ENCODE results near the gene GLYATL2.

GLYATL2 gene, protein sequence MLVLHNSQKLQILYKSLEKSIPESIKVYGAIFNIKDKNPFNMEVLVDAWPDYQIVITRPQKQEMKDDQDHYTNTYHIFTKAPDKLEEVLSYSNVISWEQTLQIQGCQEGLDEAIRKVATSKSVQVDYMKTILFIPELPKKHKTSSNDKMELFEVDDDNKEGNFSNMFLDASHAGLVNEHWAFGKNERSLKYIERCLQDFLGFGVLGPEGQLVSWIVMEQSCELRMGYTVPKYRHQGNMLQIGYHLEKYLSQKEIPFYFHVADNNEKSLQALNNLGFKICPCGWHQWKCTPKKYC

GRCh38 chr11:58844361-58845005 lies at the start of gene GLYATL2:
Gene GLYATL2 (minus strand): TSS chr11:58844704. CDS start chr11:58839612, 5,092 bp downstream.
- no peak for DNase-seq (ENCODE audit: low spot score)

GRCh38 chr11:58893899-58894298 lies 49.4 kb upstream of the GLYATL2 start:
- no peak for DNase-seq (ENCODE audit: low spot score)

DNA sequence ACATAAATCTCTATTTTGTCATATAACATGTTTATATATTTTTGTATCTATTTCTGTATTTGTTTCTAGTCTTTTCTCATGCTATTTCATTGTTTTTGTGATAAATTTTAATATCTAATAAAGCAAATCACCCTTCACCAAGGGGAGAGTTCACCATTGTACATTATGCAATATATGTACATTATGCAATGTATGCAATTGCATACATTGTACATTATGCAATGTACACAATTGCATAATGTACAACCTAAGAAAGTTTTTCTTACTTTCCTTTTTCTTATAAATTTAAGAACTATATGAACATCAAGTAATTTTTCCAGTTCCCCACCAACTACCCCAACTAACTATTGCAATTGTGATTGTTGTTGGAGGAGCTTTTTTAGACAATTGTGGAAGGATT lies 44.1 kb upstream of the GLYATL2 start:
- no peak for DNase-seq (ENCODE audit: low spot score)

DNA sequence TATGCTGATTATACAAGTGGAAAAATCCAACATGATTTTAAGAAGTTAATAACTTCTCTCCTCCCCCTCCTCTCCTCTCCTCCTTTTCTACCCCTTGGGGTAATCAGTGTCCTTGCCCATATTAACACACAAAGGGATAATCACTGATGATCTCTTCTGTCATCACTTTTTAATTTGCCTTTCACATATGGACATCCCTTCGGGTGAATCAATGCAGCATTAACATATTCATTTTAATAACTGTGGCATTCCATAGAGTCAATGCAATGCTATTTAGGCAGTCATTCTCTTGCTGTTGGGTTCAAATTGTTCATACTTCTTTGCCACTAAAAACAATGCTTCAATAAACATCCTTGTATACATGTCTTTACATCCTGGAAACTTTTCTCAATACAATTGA lies 42.9 kb upstream of the GLYATL2 start:
- no peak for DNase-seq (ENCODE audit: low spot score)

DNA sequence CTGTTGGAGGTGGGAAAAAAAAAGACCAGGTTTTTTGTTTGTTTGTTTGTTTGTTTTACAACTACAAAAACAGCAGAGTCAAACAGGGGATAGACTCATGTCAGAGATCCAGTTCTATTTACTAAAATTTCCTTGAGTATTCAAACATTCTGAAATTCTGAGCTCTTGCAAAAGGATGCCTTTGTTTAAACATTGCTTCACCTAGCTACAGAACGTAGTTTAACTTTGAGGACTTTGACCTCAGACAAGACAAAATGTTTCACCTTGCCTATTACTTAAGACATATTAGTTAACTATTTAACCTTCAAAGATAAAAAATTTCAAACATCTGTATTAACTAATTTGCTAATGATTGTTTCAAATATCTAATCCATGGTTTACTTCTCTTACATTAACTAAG lies 36.1 kb upstream of the GLYATL2 start:
- no peak for DNase-seq (ENCODE audit: low spot score)

DNA sequence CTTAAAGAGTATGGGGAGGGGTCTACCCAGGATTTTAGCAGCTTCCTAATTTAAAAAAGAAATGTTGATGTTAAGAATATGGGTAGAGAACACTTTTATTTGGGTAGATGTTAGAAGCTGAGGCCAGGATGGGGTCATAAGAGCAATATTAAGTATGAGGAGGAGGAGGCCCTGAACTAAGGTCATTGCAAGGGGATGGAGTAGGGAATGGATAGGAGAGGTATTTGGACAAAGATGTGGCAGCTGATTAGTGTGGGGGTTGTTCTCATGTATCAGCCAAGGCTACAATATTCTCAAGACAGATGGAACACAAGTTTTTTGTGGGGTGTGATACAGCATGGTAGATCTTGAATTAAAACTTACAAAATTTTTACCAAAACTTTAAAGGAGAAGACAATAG lies 35.7 kb upstream of the GLYATL2 start:
- no peak for DNase-seq (ENCODE audit: low spot score)

DNA sequence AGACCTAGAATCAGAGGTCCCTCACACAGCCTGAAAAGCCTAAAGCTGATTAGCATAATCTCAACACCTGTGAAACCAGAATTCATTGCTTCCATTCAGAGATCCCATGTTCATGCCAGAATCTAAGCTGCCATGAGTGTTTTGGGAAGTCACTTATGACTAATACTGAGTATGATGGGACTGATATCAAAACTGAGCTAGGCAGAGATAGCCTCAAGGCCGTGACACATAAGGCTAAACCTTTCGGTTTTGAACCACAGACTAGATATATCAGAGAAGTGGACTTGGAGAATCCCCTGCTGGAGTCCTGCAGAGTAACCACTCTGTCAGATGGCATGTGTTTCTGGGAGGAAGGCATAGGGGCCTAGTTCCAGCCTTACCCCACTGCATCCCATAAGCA lies 23.1 kb upstream of the GLYATL2 start:
- DNase-seq (ENCODE audit: low spot score): no peak

GRCh38 chr11:58866788-58867187 lies 22.3 kb upstream of the GLYATL2 start:
- no peak for DNase-seq (ENCODE audit: low spot score)

DNA sequence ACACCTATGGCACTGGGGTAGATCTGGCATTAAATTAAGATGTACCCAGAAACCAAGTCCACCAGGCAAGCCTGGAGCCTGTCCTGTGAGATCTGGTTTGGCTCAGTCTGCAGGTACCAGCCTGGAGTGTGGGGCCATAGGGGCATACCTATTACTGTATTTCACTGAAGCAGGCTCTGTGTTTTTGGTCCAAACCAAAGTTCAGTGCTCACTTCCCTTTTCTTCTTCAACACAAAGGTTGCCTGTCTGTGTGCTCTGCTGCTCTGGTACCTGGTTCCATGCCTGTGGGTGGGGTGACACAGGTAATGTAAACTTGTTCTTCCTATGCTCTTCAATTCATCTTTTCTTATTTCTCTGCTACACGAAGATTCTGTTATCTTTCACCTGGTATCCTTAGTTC lies 19.8 kb upstream of the GLYATL2 start:
- DNase-seq (ENCODE audit: low spot score): no peak

- DNase-seq (ENCODE audit: low spot score): no peak
These were observed 19.2 kb upstream of the GLYATL2 start for GRCh38 chr11:58863697-58864096.

DNA sequence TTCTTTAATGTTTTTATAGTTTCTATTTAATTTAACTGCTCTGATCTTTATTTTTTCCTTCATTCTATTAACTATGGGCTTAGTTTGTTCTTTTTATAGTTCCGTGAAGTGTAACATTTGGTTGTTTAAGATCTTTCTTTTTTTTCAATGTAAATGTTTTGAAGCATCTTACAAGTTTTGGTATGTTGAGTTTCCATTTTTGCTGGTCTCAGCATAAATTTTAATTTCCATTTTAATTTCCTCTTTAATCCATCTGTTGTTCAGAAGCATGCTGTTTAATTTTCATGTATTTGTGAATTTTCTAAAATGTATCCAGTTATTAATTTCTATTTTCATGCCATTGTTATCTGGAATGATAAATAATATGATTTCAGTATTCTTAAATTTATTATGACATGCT lies 17.0 kb upstream of the GLYATL2 start:
- no peak for DNase-seq (ENCODE audit: low spot score)

DNA sequence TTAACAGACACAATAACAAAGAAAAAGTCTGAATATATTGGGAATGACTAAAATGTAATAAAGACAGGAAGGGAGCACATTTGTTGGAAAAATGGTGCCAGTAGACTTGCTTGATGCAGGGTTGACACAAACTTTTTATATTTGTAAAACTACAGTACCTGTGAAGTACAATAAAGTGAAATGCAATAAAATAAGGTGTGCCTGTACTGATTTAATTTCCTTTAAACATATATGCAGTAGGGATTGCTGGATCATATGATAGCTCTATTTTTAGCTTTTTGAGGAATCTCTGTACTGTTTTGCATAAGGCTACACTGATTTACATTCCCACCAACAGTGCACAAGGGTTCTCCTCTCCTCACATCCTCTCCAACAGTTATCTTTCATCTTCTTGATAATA lies 12.3 kb upstream of the GLYATL2 start:
- DNase-seq (ENCODE audit: low spot score): no peak

GRCh38 chr11:58845386-58845785 lies 882 bp upstream of the GLYATL2 start:
- DNase-seq (ENCODE audit: low spot score): no peak

DNA sequence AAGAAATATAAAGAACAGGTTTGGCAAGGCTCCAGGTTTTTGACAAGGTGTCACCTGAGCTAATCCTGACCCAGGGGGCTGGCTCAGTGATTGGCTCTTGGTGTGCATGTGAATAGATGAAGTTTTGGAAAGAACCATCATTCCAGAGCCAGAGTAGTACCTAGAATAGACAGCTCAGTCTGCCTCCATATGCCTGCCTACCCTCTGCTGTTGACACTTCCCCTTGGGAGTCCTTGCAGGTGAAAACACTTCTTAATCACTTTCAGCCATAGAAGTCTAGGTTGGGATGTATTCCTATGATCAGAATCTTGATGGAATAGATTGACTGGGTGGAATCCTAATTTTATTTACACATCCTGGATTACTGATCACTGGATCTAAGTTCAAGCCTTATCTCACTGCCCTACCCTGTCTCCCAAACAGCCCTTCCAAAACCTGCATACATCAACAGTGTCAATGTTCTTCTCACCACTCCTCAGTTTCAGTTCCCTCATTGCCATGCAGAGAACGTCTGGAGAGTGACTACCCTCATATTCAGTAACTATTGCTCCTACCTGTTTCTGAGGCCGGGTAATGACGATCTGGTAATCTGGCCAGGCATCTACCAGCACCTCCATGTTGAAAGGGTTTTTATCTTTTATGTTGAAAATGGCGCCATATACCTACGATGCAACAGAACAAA lies 6.7 kb downstream of the GLYATL2 start:
- no peak for DNase-seq (ENCODE audit: low spot score)

DNA sequence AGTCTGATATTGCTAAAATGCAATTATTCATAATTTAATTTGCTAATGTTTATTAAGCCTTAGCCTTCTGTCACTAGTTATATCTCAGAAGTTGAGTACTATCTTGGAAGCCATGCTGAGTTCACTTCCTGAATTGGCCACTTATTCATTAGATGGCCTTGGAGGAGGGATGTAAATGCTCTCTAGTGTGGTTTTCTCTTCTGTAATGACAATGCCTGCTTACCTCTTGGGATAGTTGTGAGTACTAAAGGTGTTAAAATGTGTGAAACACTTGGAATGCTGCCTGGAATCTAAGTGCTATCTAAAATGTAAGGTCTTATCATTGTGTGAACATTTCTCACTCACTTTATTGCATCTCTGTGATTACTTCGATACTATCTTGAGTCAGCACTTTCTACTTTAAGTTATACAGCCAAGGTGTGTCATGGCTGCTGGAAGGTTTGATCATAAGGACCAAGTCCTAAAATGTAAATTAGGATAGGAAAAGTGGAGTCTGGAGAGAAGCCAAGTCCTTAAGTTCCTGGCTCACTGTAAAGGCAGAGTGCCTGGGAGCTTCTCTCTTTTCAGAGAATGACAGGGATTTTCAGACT lies 12.4 kb downstream of the GLYATL2 start:
- DNase-seq (ENCODE audit: low spot score): no peak

DNA sequence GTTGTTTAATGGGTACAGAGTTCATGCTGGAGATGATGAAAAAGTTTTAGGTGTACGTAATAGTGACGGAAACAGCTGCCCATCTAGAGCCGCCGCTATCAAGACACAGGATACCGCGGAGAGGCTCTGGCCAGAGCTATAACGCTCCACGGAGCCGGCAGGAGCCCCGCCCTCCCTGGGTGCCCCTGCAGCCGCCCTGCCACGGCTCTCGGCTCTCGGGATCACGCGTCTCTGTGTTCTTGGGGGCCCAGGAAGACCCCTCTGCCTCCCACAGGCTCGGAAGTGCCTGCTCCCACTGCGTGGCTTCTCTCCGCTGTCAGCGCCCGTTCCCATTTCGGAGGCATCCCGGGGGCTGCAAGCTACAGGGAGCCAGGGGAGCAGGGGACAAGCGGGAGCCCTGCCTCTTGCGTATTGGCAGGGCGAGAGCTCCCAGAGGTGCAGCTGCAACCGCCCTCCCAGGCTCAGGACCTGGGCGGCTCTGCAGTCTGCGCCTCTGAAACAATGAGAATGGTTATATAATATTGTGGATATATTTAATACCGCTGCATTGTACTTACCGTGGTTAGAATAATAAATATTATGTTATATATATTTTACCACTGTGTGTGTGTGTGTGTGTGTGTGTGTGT lies 13.7 kb downstream of the GLYATL2 start:
- no peak for DNase-seq (ENCODE audit: low spot score)

- no peak for DNase-seq (ENCODE audit: low spot score)
These were observed 14.7 kb downstream of the GLYATL2 start for GRCh38 chr11:58829786-58830185.

- DNase-seq (ENCODE audit: low spot score): no peak
These were observed 30.8 kb downstream of the GLYATL2 start for GRCh38 chr11:58813693-58814092.

DNA sequence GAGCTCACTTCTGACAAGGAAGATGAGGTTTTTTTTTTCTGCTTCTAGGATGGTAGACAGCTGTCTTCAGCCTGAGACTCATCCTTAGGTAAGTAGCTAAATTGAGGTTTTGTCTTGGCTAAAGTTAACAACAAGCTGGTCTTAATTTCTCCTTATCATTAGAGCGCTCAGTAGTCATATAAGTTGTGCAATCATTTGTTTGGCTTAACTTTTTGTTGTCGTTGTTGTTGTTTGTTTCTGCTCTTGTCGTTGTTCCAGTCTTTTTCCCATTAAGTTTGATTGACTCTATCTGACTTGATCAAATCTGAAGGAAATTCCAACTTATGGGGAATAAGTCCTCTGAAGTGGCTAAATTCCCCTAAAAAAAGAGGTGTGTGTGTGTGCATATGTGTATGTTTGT lies 33.0 kb downstream of the GLYATL2 start:
- DNase-seq (ENCODE audit: low spot score): no peak

GRCh38 chr11:58807343-58807742 lies 37.2 kb downstream of the GLYATL2 start:
- DNase-seq (ENCODE audit: low spot score): no peak

- DNase-seq (ENCODE audit: low spot score): no peak
These were observed 39.4 kb downstream of the GLYATL2 start for GRCh38 chr11:58805065-58805464.

DNA sequence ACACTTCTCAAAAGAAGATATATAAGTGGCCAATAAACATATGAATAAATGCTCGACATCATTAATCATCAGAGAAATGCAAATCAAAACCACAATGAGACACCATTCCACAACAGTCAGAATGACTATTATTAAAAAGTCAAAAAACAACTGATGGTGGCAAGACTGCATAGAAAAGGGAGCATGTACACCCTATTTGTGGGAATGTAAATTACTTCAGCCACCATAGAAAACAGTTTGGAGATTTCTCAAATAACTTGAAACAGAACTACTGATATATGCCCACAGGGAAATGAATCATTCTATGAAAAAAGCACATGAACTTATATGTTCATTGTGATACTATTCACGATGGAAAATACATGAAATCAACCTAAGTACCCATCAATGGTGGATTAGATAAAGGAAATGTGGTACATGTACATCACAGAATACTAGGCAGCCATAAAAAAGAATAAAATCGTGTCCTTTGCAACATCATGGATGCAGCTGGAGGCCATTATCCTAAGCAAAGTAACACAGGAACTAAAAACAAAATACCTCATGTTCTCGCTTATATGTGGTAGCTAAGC lies 42.4 kb downstream of the GLYATL2 start:
- no peak for DNase-seq (ENCODE audit: low spot score)

Data from Ammon's horn (tissue), 1 donor.